Lower lobe of right lung (tissue), 2 donors: ENCODE data around the gene CALD1. TPM values are rescaled to one million over a fixed set of nuclear protein-coding genes. Genes with fewer than 3 reads are reported as not detected.

Experiments
- ATAC-seq, 2 donors: fragments of 200-7000 bp; cut with Tn5 transposase; one replicate each; pipeline ENCODE4 v1.9.1; 2020 to 2022; ENCODE audit warnings: mild to moderate bottlenecking in 2 of 2, moderate library complexity in 2 of 2
- DNase-seq: peaks from one replicate; pipeline ENCODE4 v3.0.0-alpha.2; 2020
- H3K27ac ChIP-seq: fragments of 200-600 bp; one replicate; pipeline ENCODE4 v1.8.0; 2022
- H3K27me3 ChIP-seq: fragments of 200-600 bp; one replicate; pipeline ENCODE4 v1.8.0; 2022; ENCODE audit warnings: low read depth
- H3K36me3 ChIP-seq: fragments of 200-600 bp; one replicate; pipeline ENCODE4 v1.8.0; 2022; ENCODE audit warnings: mild to moderate bottlenecking
- H3K4me1 ChIP-seq: fragments of 200-600 bp; one replicate; pipeline ENCODE4 v1.8.0; 2022
- H3K4me3 ChIP-seq: fragments of 200-600 bp; one replicate; pipeline ENCODE4 v1.8.0; 2022; ENCODE audit warnings: mild to moderate bottlenecking
- H3K9me3 ChIP-seq: fragments of 200-600 bp; one replicate; pipeline ENCODE4 v1.8.0; 2022
- intact Hi-C: fragments of 100-400 bp; cut with DNase I; formaldehyde crosslinking; loops from one replicate; pipeline ENCODE4 v1.11.0; 2022
- total RNA-seq: library from RNA; stranded (reverse); fragmentation: NEBNext Ultra II Directional; extraction: Animal tissue kit (Norgen Biotek cat#: 25700); gene quantifications from one replicate; pipeline ENCODE4 v1.2.1, GENCODE V29; 2021
- TF ChIP-seq, protein P1 (sequence below): fragments of 200-600 bp; IDR thresholded peaks from one replicate; pipeline ENCODE4 v1.8.0; 2022; ENCODE audit warnings: antibody characterized with exemption, mild to moderate bottlenecking
- donor health status: DM: no; HTN: yes; CAD: no; lungs with severe emphysema.

The CALD1 gene
- total RNA-seq, 1 donor from 2014 or later: 140 TPM

DNA sequence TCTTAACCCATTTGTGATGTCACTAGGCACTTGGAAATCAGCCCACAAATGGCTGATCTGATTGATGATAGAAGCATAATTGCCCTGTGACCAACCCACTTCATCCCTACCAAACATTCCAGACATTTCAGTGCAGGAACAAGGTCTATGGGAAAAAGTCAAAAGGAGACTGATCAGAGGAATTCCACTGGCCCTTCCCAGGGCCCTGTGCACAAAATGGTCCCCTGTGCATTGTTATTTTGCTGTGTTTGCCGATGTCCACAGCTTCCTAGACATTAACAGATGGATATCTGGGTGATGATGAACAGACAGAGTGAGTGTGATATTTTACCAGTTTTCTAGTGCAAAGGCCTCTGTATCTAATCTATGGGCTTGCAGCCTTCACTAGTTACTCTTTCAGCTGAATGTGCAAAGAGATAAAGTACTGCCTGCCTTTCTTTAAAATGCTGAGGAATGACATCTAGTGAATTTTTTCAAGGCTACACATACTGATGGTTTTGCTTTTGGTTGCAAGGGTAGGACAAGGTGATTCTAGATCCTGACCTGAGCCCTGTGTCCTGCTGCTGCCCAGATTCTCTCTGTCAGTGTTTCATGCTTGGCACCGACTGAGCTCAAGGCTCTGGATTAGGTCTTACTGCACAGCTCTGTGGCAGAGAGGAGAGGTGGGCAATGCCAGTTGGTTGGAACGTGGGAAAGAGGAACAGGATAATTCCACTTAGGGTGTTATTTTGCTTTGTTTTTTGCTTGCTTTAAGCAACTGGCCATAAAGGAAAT lies 55.4 kb downstream of the CALD1 start:
- DNase-seq (no peak), ATAC-seq (no peak)
- intact Hi-C loops: no loop called here
- H3K36me3 ChIP-seq: no peaks in the 10 kb centered on the region
- no peaks in the 10 kb centered on the region for H3K27me3 ChIP-seq
- no peaks in the 10 kb centered on the region for H3K9me3 ChIP-seq
- H3K27ac ChIP-seq: no peak overlapping the region
- TF ChIP-seq, protein P1, sequence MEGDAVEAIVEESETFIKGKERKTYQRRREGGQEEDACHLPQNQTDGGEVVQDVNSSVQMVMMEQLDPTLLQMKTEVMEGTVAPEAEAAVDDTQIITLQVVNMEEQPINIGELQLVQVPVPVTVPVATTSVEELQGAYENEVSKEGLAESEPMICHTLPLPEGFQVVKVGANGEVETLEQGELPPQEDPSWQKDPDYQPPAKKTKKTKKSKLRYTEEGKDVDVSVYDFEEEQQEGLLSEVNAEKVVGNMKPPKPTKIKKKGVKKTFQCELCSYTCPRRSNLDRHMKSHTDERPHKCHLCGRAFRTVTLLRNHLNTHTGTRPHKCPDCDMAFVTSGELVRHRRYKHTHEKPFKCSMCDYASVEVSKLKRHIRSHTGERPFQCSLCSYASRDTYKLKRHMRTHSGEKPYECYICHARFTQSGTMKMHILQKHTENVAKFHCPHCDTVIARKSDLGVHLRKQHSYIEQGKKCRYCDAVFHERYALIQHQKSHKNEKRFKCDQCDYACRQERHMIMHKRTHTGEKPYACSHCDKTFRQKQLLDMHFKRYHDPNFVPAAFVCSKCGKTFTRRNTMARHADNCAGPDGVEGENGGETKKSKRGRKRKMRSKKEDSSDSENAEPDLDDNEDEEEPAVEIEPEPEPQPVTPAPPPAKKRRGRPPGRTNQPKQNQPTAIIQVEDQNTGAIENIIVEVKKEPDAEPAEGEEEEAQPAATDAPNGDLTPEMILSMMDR: no peak
- H3K4me1 ChIP-seq: no peaks in the 10 kb centered on the region
- H3K4me3 ChIP-seq: no peak overlapping the region

DNA sequence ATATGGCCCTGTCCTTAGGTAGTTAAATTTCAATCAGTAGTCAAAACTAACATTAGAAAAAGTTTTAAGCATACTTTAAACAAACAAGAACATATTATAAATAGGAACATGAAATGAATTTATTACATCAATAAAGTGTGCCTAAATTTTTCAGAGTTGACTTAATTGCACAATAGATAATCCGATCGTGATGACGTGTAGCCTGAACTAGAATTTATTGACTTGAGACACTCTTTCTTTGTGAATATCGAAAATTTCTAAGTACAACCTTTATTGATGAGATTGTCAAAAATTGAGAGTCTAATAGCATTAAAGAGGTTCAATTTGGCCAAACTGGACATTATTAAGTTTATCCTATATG lies 56.0 kb downstream of the CALD1 start:
- H3K9me3 ChIP-seq: no peaks in the 10 kb centered on the region
- H3K4me1 ChIP-seq: no peaks in the 10 kb centered on the region
- intact Hi-C loops: no loop called here
- DNase-seq (no peak), ATAC-seq (no peak)
- no peak overlapping the region for H3K27ac ChIP-seq
- TF ChIP-seq, protein P1: no peak
- no peak overlapping the region for H3K4me3 ChIP-seq
- no peaks in the 10 kb centered on the region for H3K36me3 ChIP-seq
- H3K27me3 ChIP-seq: no peaks in the 10 kb centered on the region

DNA sequence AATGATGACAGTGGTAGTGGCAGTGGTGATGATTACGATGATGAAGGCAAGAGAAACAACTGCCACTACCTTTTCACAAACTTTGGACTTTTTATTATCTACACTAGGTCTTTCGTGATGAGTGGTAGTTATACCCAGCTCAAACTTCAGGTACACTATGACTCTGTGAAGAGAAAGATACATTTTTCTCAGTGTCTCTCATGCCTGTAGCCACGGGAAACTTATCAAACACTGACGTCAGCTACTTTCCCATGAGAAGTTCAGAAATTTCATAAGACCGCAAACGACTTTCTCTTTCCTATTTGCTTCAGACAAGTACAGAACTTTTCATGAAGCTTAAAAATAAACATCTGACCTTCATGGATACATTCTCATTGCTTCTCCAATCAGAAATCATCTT lies 57.0 kb downstream of the CALD1 start:
- H3K27ac ChIP-seq: no peak overlapping the region
- intact Hi-C loops: no loop called here
- no peaks in the 10 kb centered on the region for H3K4me1 ChIP-seq
- TF ChIP-seq, protein P1: no peak
- H3K4me3 ChIP-seq: no peak overlapping the region
- no peaks in the 10 kb centered on the region for H3K9me3 ChIP-seq
- H3K36me3 ChIP-seq: no peaks in the 10 kb centered on the region
- H3K27me3 ChIP-seq: no peaks in the 10 kb centered on the region
- DNase-seq (no peak), ATAC-seq (no peak)

DNA sequence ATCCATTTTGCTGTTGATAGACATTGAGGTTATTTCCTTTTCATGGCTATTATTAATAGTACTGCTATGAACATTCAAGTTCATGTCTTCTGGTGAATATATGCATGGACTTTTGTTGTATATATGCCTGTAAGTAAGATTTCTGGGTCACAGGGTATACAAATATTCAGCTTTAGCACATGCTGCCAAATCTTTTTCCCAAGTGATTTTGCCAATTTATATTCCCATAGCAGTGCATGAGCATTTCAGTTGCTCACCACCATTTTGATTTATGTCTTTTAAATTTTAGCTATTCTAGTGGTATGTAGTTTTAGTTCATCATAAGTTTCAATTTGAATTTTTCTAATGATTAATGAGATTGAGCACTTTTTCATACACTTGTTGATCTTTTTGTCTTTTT lies 59.9 kb downstream of the CALD1 start:
- H3K4me3 ChIP-seq: no peak overlapping the region
- no peaks in the 10 kb centered on the region for H3K9me3 ChIP-seq
- TF ChIP-seq, protein P1: no peak
- H3K27ac ChIP-seq: no peak overlapping the region
- H3K27me3 ChIP-seq: no peaks in the 10 kb centered on the region
- peaks cover 5% of the 10 kb centered on the region for H3K36me3 ChIP-seq
- ATAC-seq: no peak
- intact Hi-C loops: no loop called here
- H3K4me1 ChIP-seq: peaks cover 4% of the 10 kb centered on the region
- DNase-seq: no peak

DNA sequence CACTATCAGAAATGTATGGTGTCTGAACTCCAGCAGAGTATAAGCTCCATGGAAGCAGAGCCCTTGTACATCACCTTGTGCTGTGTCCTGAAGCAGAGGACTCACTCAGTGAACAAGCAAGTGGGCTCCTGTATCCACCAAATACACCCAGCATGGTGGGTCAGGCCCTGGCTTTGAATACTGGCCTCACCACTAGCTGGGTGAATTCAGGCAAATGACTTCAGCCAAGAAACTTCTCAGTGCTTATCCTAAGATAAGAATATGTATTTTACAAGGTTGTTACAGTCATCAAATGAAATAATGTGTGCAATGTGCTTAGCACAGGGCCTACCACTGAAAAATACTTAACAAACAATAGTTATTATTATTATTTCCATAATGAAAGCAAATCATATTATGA lies 62.6 kb downstream of the CALD1 start:
- no peak for DNase-seq
- Histone ChIP-seq H3K9me3 (no peaks in the 10 kb centered on the region), H3K36me3 (peaks cover 13% of the 10 kb centered on the region), H3K4me3 (no peak overlapping the region), H3K27ac (no peak overlapping the region), H3K4me1 (peaks cover 4% of the 10 kb centered on the region), H3K27me3 (no peaks in the 10 kb centered on the region)
- no peak for ATAC-seq
- TF ChIP-seq, protein P1: no peak
- intact Hi-C loops: no loop called here
